A549 (cell line): ENCODE data around the gene SF3B3. TPM values are rescaled to one million over a fixed set of nuclear protein-coding genes. Genes with fewer than 3 reads are reported as not detected.
A peak's percentile ranks its signal among the peaks of the same experiment; 100 is the strongest.

Experiments used
- ATAC-seq, 2 experiments: fragments of 200-7000 bp in 1 of 2; fragments of >200 bp in 1 of 2; cut with Nextera tagmentation in 1 of 2; cut with Tn5 transposase in 1 of 2; 3 replicates each; pipeline versions ENCODE4 v1.8.0 to v1.9.1; 2018 to 2020; ENCODE audit warnings: mild to moderate bottlenecking in 1 of 2, moderate library complexity in 1 of 2
- CTCF ChIA-PET: fragments of 300-600 bp; sonication (Branson Sonifier 250); formaldehyde crosslinking; extraction: SDS; loops from one replicate; lab custom pipeline; 2021; ENCODE audit warnings: antibody characterized with exemption, inconsistent platforms; lab: Yijun Ruan, JAX
- POLR2A ChIA-PET: fragments of 350-600 bp; formaldehyde crosslinking; extraction: SDS; loops from one replicate; lab custom pipeline; 2021; ENCODE audit warnings: antibody characterized with exemption, inconsistent platforms; lab: Yijun Ruan, JAX
- DNase-seq, 2 experiments: peaks; one replicate each; pipeline versions ENCODE4 v3.0.0 to v3.0.0-alpha.2; 2011 to 2016; ENCODE audit warnings: low read depth in 1 of 2, low spot score in 1 of 2
- FAIRE-seq: peaks from 2 replicates; lab custom pipeline; 2011; peaks lifted over from hg19 to GRCh38; lab: Jason Lieb, UNC
- H3K27ac ChIP-seq, 2 experiments: fragments of >200 bp; sonication (Bioruptor Twin); formaldehyde crosslinking; 3 replicates each; pipeline ENCODE4 v1.5.1; 2016 to 2017
- H3K4me1 ChIP-seq: fragments of >200 bp; sonication (Bioruptor Twin); formaldehyde crosslinking; 3 replicates; pipeline ENCODE4 v1.6.1; 2016
- H3K4me2 ChIP-seq: fragments of >200 bp; sonication (Bioruptor Twin); formaldehyde crosslinking; 3 replicates; pipeline ENCODE4 v1.6.1; 2016
- H3K4me3 ChIP-seq: fragments of >200 bp; sonication (Bioruptor Twin); formaldehyde crosslinking; 3 replicates; pipeline ENCODE4 v1.5.1; 2016
- H3K9me3 ChIP-seq: fragments of >200 bp; sonication (Bioruptor Twin); formaldehyde crosslinking; 3 replicates; pipeline ENCODE4 v1.6.1; 2016
- CBX8 ChIP-seq: fragments of 200-600 bp; sonication (generic); IDR thresholded peaks from 2 replicates; pipeline ENCODE4 v1.6.1; 2016
- CEBPB ChIP-seq, 2 experiments: fragments of >200 bp in 1 of 2; sonication (Bioruptor Twin) in 1 of 2; formaldehyde crosslinking in 1 of 2; IDR thresholded peaks; 2 replicates each; pipeline ENCODE4 v1.6.1; 2012 to 2016
- CHD2 ChIP-seq: fragments of 150-350 bp; IDR thresholded peaks from 2 replicates; pipeline ENCODE4 v1.6.1; 2014; ENCODE audit warnings: low read length; ENCODE audit not compliant: partially characterized antibody
- EHMT2 ChIP-seq: fragments of 200-600 bp; sonication (generic); IDR thresholded peaks from 2 replicates; pipeline ENCODE4 v1.6.1; 2016; ENCODE audit warnings: antibody characterized with exemption, low read depth, mild to moderate bottlenecking, moderate library complexity
- FOSL2 ChIP-seq, 2 experiments: fragments of 450-650 bp in 1 of 2; fragments of >200 bp in 1 of 2; sonication (Bioruptor Twin) in 1 of 2; formaldehyde crosslinking; IDR thresholded peaks; 2 replicates each; pipeline versions ENCODE4 v1.5.0 to v1.6.1; 2016 to 2020; ENCODE audit warnings: mild to moderate bottlenecking in 1 of 2, moderate library complexity in 1 of 2
- HOXB5 ChIP-seq: fragments of 250-450 bp; sonication (Bioruptor Pico); IDR thresholded peaks from 2 replicates; pipeline ENCODE4 v1.5.0; 2020; ENCODE audit warnings: mild to moderate bottlenecking, moderate library complexity
- JUN ChIP-seq, 2 experiments: fragments of >200 bp; sonication (Bioruptor Twin); formaldehyde crosslinking; IDR thresholded peaks; 2 replicates in 1 of 2; 3 replicates in 1 of 2; pipeline ENCODE4 v1.6.1; 2016 to 2017
- MAX ChIP-seq: IDR thresholded peaks from 2 replicates; pipeline ENCODE4 v1.6.1; 2012
- NFE2L2 ChIP-seq: fragments of 150-350 bp; conservative IDR thresholded peaks from 2 replicates; pipeline ENCODE4 v1.6.1; 2014; ENCODE audit warnings: low read length
- PBX3 ChIP-seq: IDR thresholded peaks from 2 replicates; pipeline ENCODE4 v1.6.1; 2012
- RAD21 ChIP-seq, 2 experiments: fragments of >200 bp in 1 of 2; sonication (Bioruptor Twin) in 1 of 2; formaldehyde crosslinking in 1 of 2; IDR thresholded peaks in 1 of 2; conservative IDR thresholded peaks in 1 of 2; 2 replicates in 1 of 2; 3 replicates in 1 of 2; pipeline ENCODE4 v1.6.1; 2012 to 2018; ENCODE audit warnings: inconsistent platforms in 1 of 2
- RARB ChIP-seq: fragments of 250-450 bp; sonication (Bioruptor Pico); IDR thresholded peaks from 2 replicates; pipeline ENCODE4 v1.8.0; 2021; ENCODE audit warnings: mild to moderate bottlenecking, moderate library complexity
- RNF2 ChIP-seq: fragments of 200-600 bp; sonication (generic); IDR thresholded peaks from 2 replicates; pipeline ENCODE4 v1.6.1; 2016; ENCODE audit warnings: low read depth, mild to moderate bottlenecking, antibody characterized with exemption, moderate library complexity, borderline replicate concordance
- TFCP2L1 ChIP-seq: fragments of 250-450 bp; sonication (Bioruptor Pico); IDR thresholded peaks from 2 replicates; pipeline ENCODE4 v1.5.0; 2021; ENCODE audit warnings: mild to moderate bottlenecking
- ZFP36 ChIP-seq: fragments of 450-650 bp; IDR thresholded peaks from 2 replicates; pipeline ENCODE4 v1.6.1; 2014; ENCODE audit warnings: borderline replicate concordance; ENCODE audit not compliant: partially characterized antibody
- ZNF302 ChIP-seq: fragments of 250-450 bp; sonication (Bioruptor Pico); IDR thresholded peaks from 2 replicates; pipeline ENCODE4 v1.9.0; 2021; ENCODE audit warnings: inconsistent platforms, mild to moderate bottlenecking, moderate library complexity
- ZSCAN20 ChIP-seq: fragments of 250-450 bp; sonication (Bioruptor Pico); IDR thresholded peaks from 2 replicates; pipeline ENCODE4 v1.8.0; 2022; ENCODE audit warnings: mild to moderate bottlenecking, moderate library complexity
- WGBS: methylation state at CpG from one replicate; pipeline ENCODE4 v1.1.6; 2017; ENCODE audit errors: missing lambda C conversion rate; 5-methylcytosine and 5-hydroxymethylcytosine counted together
- polyA plus RNA-seq, 4 experiments: library from polyadenylated mRNA; depleted of rRNA in 3 of 4; stranded (reverse); fragments of >200 nt; fragmentation: RNase III in 1 of 4; extraction: RNeasy Plus Mini Kit Qiagen cat#74134 plus additional on column Dnase treatment in 1 of 4; gene quantifications; 2 replicates in 3 of 4; 3 replicates in 1 of 4; pipeline ENCODE4 v1.2.3, GENCODE V29; 2011 to 2017

SF3B3 gene
- polyA plus RNA-seq, 2 of the 4 experiments (the other 2 are of a cell fraction), result 111 to 155 TPM

- Histone ChIP-seq H3K4me3 (no peak overlapping the region), H3K27ac (peak overlapping the region in 1 of 2 experiments; percentile 37; a peak in 2 of 6 replicates), H3K9me3 (no peaks in the 10 kb centered on the region), H3K4me2 (no peak overlapping the region), H3K4me1 (peaks cover 12% of the 10 kb centered on the region; the same call in 1 of the 3 replicates)
- 78% methylated on average over 10 of the region's 10 CpGs for WGBS
- TF ChIP-seq CBX8 (no peak), JUN (IDR thresholded peaks at IDR 0.05) (0 out of 5 replicates have a peak, but pooled peaks of 1 of the 2 experiments have one; percentile 12), TFCP2L1 (CRISPR knock-in tag) (peak; percentile 5; the same call in 1 of the 2 replicates), CEBPB (IDR thresholded peaks at IDR 0.05) (peak; percentile 26 to 52; a peak in 2 of 4 replicates), HOXB5 (CRISPR knock-in tag) (no peak)
- CTCF ChIA-PET, result interaction anchor here (0.6 kb wide), 1 partner anchor 21 kb away, joined by 3 read pairs; no protein-coding TSS in a partner anchor
- DNase-seq (peak in 1 of 2 experiments; percentile 33), FAIRE-seq (no peak), ATAC-seq (peak; percentile 16 to 37; a peak in 5 of 6 replicates)
- POLR2A ChIA-PET, result interaction anchor here (0.6 kb wide), 2 partner anchors 9 to 1233 kb away, joined by 3 to 5 read pairs; no protein-coding TSS in a partner anchor
These were observed 53.0 kb downstream of the SF3B3 start for GRCh38 chr16:70576431-70577255.

- ChIA-PET CTCF (interaction anchor here (0.6 kb wide), 1 partner anchor 20 kb away, joined by 3 read pairs; no protein-coding TSS in a partner anchor), POLR2A (no interaction called here)
- H3K27ac ChIP-seq, result peak overlapping the region in 1 of 2 experiments; percentile 37; a peak in 1 of 6 replicates
- no peak for TF ChIP-seq TFCP2L1 (CRISPR knock-in tag)
- TF ChIP-seq ZSCAN20 (CRISPR knock-in tag), result no peak
- no peak for TF ChIP-seq ZFP36
- TF ChIP-seq CBX8, result no peak
- no peak for TF ChIP-seq RNF2
- no peak for TF ChIP-seq NFE2L2
- no peak for TF ChIP-seq PBX3
- no peak for TF ChIP-seq RARB (CRISPR knock-in tag)
- no peak for TF ChIP-seq MAX
- TF ChIP-seq ZNF302 (CRISPR knock-in tag), result no peak
- no peak for TF ChIP-seq EHMT2
- no peak for TF ChIP-seq CHD2
- TF ChIP-seq HOXB5 (CRISPR knock-in tag), result no peak
- TF ChIP-seq FOSL2 (IDR thresholded peaks at IDR 0.05), result no peak
- TF ChIP-seq FOSL2 (CRISPR knock-in tag; IDR thresholded peaks at IDR 0.05), result no peak
- H3K4me1 ChIP-seq, result peaks cover 12% of the 10 kb centered on the region; the same call in 1 of the 3 replicates
- peak; percentile 49 to 50; a peak in 5 of 6 replicates for ATAC-seq
- H3K9me3 ChIP-seq, result no peaks in the 10 kb centered on the region
- WGBS, result 73% methylated on average over 9 of the region's 9 CpGs
- no peak overlapping the region for H3K4me3 ChIP-seq
- no peak for DNase-seq
- H3K4me2 ChIP-seq, result no peak overlapping the region
- no peak for FAIRE-seq
These were observed 53.7 kb downstream of the SF3B3 start for GRCh38 chr16:70577256-70577698.

- H3K9me3 ChIP-seq, result no peaks in the 10 kb centered on the region
- H3K27ac ChIP-seq, result no peak overlapping the region
- no peak for FAIRE-seq
- TF ChIP-seq CBX8, result no peak
- no peak for TF ChIP-seq RAD21 (conservative IDR thresholded peaks at IDR 0.05 in 1 of 2, IDR thresholded peaks at IDR 0.05 in 1 of 2)
- TF ChIP-seq, all 56 proteins: peak for 0
- no peak for DNase-seq
- POLR2A ChIA-PET, result no interaction called here
- CTCF ChIA-PET, result interaction anchor here (0.6 to 1.6 kb wide), 4 partner anchors 13 to 39 kb away, joined by 3 to 4 read pairs (median 3); no protein-coding TSS in a partner anchor
- no peak overlapping the region for H3K4me2 ChIP-seq
- ATAC-seq, result peak; percentile 3 to 10; a peak in 2 of 6 replicates
- 83% methylated on average over 3 of the region's 3 CpGs for WGBS
- H3K4me1 ChIP-seq, result peaks cover 12% of the 10 kb centered on the region; the same call in 1 of the 3 replicates
- no peak overlapping the region for H3K4me3 ChIP-seq
These were observed 54.4 kb downstream of the SF3B3 start for GRCh38 chr16:70578035-70578434.
